ENCODE data around the gene RGS10.
A peak's percentile ranks its signal among the peaks of the same experiment; 100 is the strongest.

Gene RGS10

GRCh38 chr10:119518176-119518575 lies 24.3 kb downstream of the RGS10 start:
- no peak for DNase-seq (ENCODE audit: low spot score)

- peak; percentile 37 for DNase-seq (ENCODE audit: low spot score)
Measured at GRCh38 chr10:119517235-119518141, 25.0 kb downstream of the RGS10 start.

- DNase-seq (ENCODE audit: low spot score): peak; percentile 25
Measured at GRCh38 chr10:119516381-119517234, 25.9 kb downstream of the RGS10 start.

DNA sequence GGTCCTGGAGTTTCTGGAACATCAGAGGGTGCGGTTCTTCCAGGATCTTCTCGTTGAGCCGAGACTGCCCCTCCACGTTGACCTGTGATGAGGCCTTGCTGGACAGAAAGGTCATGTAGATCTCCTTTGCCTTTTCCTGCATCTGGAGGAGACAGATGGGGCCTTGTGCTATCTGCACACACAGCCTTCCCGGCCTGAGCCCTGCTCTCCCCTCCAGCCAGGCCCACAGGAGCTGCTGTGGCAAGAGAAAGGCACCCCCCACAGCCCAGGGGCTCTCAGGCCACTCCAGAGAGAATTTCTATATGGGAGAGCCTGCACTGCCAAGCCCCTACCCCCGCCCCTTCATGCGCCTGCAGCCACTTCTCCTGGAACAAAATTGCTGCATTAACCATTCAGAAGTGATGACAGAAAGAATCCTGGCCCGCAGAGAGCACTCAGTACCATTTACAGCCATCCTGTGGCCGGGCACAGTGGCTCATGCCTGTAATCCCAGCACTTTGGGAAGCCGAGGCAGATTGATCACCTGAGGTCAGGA lies 26.9 kb downstream of the RGS10 start:
- DNase-seq (ENCODE audit: low spot score): no peak

- DNase-seq (ENCODE audit: low spot score): no peak
Measured at GRCh38 chr10:119514819-119515218, 27.7 kb downstream of the RGS10 start.

GRCh38 chr10:119511828-119512515 lies 30.5 kb downstream of the RGS10 start:
- DNase-seq (ENCODE audit: low spot score): no peak

- no peak for DNase-seq (ENCODE audit: low spot score)
Measured at GRCh38 chr10:119509909-119510451, 32.5 kb downstream of the RGS10 start.

DNA sequence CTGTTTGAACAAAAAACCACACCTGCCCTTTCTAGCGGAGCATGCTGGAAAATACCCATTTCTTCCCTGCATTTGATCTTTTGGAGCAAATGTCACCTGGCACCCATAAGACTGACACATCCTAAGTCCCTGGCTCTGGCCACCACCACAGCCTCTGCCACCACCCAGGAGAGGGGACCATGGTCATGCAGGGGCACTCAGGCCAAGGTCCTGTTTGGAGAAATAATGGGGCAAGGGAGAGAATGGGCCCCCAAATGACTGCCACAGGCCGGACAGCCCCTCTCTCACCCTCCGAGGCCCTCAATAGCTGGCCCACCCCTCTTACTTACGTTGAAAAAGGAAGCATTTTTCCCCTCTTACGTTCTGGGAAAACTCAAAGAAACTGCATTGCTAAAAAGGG lies 35.4 kb downstream of the RGS10 start:
- no peak for DNase-seq (ENCODE audit: low spot score)

DNA sequence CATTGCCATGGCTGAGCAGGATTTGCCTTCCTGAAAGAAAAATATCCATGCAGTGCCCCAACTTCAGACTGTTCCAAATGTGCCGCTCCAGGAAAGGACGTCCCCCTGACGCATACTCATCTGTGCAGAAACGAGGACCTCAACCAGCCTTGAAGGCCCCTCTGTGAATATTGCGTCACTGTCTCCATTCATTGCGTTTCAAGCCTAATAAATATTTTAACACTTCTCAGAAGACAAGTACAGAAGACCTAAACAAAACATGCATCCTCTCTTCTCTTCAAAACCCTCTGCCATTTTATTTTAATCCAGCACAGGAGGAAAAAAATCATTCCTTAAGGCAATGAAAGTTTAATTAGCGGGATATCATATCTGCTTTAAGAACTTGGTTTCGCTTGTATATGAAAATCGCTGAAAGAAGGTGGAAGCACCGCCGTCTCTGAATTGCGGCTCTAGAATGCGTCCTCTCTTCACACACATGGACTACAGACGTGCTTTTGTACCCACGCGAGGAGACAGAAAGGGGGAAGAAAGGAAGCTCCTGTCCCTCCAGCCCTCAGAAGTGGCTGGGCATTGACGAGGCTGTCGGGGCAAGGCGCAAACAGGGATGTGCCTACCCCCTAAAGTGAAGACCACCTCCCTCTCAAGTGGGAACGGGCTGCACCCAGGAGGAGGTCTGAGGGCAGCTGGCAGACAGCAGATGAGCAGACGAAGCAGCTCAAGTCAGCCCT lies 36.8 kb downstream of the RGS10 start:
- no peak for DNase-seq (ENCODE audit: low spot score)

DNA sequence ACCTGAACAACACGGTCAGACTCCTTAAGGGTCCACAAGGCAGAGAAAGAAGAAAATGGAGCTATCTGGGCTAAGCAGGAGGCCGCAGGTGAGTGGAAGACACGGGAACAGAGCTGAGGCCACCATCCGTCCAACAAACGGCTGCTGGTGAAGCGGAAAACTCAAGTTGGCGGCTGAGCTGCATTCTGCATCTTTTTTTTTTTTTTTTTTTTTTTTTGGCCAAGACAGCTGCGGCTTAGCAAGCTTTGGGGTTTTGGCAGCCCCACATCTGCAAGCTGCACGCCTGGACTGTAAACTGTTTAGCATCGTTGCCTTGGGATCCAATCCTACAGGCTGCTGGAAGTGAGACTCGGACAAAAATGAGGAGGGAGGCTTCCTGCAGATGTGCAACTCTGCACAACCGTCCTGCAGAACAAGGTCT lies 37.4 kb downstream of the RGS10 start:
- DNase-seq (ENCODE audit: low spot score): no peak

DNA sequence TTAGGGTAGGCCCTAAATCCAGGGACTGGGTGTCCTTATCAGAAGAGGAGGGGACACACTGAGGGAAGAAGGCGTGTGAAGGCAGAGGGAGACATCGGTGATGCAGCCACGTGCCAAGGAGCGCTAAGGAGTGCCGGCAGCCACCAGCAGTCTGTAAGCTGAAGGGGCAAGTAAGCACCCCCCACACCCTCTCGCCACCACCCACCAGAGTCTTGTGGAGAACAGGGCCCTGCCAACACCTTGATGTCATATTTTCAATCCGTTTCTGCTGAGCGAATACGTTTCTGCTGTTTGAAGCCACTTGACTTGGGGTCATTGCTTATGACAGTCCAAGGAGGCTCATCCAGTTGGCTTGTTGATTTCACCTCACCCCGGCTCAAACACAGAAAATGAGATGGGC lies 37.9 kb downstream of the RGS10 start:
- DNase-seq (ENCODE audit: low spot score): no peak

DNA sequence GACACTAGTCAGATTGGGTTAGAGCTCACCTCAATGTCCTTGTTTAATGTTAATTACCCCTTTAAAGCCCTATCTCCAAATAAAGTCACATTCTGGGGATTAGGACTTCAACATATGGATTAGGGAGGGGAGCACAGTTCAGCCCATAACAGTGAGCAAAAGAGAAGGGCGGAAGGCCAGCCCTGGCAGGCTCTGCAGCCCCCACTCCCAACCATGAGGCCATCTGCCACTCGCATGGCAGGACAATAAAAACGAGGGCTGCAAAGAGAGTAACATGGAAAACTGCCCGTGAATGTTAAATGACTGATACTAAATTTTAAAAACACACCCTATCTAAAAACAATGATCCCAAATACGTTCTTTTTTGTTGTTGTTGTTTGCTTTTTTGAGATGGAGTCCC lies 38.7 kb downstream of the RGS10 start:
- DNase-seq (ENCODE audit: low spot score): no peak

DNA sequence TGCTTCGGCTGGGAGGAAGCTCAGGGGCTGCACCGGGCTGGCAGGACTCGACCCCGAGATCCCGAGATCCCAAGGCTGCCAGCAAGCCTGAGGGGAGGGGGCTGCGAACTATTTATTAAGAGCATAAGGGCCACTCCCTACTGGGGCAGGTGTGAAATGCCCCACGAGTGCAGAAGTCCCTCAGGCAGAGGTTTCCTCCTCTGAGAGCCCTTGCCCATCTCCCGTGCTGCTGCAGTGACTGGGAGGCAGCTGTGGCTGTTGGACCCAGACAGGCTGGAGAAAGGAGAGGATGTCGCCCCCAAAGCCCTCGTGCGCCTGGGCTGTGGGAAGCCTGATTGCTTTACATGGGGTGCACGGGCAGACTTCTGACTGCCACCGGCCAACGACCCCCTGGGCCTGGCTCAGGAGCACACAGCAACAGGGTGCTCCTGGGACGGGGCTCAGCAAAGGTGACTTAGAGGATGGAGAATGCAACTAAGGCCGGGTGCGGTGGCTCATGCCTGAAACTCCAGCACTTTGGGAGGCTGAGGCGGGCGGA lies 39.8 kb downstream of the RGS10 start:
- no peak for DNase-seq (ENCODE audit: low spot score)

DNA sequence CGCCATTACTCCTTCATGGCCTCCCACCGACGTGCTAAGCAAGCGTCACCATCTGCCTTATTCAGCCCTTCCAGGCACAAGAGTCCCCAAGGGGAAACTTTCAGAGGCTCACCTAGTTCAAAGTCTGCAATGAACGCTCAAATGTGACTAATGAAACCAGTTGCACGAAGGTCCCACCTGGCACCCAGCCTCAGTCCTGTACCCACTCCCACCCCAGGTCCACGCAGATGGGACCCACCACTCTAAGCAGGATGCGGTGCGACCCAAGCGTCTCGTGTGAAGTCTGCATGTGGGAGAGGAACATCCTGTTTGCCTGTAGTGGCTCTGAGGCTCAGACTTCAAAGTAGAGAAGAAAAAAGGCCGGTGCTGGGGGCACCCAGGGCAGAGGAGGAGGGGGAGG lies 40.3 kb downstream of the RGS10 start:
- DNase-seq (ENCODE audit: low spot score): no peak

DNA sequence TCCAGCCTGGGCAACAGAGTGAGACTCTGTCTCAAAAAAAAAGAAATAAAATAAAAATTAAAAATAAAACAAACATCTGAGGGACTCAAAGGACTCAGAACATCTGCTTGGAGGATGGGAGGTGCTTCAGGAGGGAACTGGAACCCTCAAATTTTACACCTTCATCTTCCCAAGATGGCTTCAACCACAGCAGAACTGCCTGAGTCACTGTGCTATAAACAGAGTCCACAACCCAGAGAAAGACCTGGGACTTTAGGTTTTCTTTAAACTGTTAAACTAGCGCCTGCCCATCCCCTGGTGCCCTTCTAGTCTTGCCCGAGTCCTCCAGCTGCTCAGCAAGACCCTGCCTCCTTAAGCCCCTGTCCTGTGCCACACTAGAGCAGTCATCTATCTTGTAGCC lies 40.8 kb downstream of the RGS10 start:
- no peak for DNase-seq (ENCODE audit: low spot score)

- DNase-seq (ENCODE audit: low spot score): no peak
Measured at GRCh38 chr10:119500821-119501220, 41.7 kb downstream of the RGS10 start.

DNA sequence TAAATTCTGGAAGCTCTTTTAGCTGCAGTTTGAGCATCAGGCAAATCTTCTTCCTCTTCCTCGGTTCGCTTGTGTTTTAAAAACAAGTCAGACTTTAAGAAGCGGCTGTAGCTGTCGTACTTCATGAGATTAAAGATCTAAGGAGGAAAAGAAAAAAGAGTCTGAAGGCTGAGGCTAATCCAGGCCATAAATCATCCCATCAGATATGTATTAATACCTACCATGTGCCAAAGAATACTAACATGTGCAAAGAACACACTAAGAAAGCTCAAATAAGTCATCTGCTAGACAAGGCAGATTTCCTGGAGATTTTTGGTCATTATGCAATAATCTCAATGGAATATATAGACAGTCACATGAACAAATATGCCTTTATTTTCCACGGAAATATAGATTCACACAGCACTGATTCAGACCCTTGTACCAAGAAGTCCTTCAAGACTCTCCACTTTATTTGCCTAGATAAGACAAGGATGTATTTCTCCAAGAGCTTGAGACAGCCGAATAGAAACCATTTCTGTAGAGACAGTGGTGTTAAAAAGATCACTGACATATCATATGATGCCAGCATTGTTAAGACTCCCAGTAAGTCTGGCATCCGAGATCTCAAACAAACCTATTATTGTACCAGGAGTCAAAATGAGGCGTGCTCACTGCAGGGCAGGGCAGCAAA lies 42.3 kb downstream of the RGS10 start:
- no peak for DNase-seq (ENCODE audit: low spot score)

- DNase-seq (ENCODE audit: low spot score): no peak
Measured at GRCh38 chr10:119499677-119500002, 42.9 kb downstream of the RGS10 start.

- peak; percentile 92 for DNase-seq (ENCODE audit: low spot score)
Measured at GRCh38 chr10:119498889-119499676, 43.4 kb downstream of the RGS10 start.

- DNase-seq (ENCODE audit: low spot score): no peak
Measured at GRCh38 chr10:119497243-119497642, 45.3 kb downstream of the RGS10 start.

Data from kidney tubule cell (primary cell).